Measurements from ENCODE around the gene RTRAF.

- TF ChIP-seq ATF2 (CRISPR knock-in tag; IDR thresholded peaks at IDR 0.05; ENCODE audit: borderline replicate concordance, low read depth) (no peak), CTCF (IDR thresholded peaks at IDR 0.05) (no peak), CBFB (CRISPR knock-in tag; IDR thresholded peaks at IDR 0.05; ENCODE audit: low read depth) (no peak), SP1 (CRISPR knock-in tag; conservative IDR thresholded peaks at IDR 0.05) (no peak), PREB (CRISPR knock-in tag; IDR thresholded peaks at IDR 0.05; ENCODE audit: borderline replicate concordance) (no peak), JUN (CRISPR knock-in tag; IDR thresholded peaks at IDR 0.05) (no peak), STAT6 (CRISPR knock-in tag; conservative IDR thresholded peaks at IDR 0.05; ENCODE audit: low read depth) (no peak)
Observed at GRCh38 chr14:51939755-51940301, 49.5 kb upstream of the RTRAF start.

All from WTC11 (cell line).